ENCODE measurements around the gene OR13C5. TPM values are rescaled to one million over a fixed set of nuclear protein-coding genes. Genes with fewer than 3 reads are reported as not detected.
"Not testable (repeated sequence)": the region's sequence is repeated elsewhere in the genome, so short reads cannot be mapped to it uniquely, and the experiment has no call there.

The OR13C5 gene
- not detected for total RNA-seq
- long read RNA-seq: 0 reads

GRCh38 chr9:104599313-104599712, at the start of gene OR13C5:
Gene OR13C5 (minus strand): TSS chr9:104599413. CDS start chr9:104599413, 0 bp downstream.
- DNase-seq (ENCODE audit: missing footprints); ATAC-seq; intact Hi-C loops (cut with DNase I): not testable (repeated sequence)

DNA sequence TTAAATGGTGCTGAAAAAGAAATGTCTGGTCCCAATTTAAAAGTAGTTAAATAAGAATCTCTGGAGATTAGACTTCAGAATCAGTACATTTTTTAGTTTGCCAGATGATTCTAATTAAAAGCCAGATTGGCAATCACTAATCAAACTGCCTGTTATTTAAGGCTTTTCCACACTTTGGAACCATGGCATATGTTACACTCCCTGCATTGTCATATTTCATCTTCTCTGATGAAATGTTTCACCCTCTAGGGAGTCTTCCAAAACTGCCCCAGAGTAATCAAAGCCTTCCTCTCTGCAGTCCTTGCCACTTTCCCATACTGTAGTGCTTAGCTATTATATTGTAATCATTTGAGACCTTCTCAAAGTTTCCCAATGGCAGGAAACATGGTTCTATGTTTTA, 36.2 kb upstream of the OR13C5 start:
- no peak for DNase-seq (ENCODE audit: missing footprints)

DNA sequence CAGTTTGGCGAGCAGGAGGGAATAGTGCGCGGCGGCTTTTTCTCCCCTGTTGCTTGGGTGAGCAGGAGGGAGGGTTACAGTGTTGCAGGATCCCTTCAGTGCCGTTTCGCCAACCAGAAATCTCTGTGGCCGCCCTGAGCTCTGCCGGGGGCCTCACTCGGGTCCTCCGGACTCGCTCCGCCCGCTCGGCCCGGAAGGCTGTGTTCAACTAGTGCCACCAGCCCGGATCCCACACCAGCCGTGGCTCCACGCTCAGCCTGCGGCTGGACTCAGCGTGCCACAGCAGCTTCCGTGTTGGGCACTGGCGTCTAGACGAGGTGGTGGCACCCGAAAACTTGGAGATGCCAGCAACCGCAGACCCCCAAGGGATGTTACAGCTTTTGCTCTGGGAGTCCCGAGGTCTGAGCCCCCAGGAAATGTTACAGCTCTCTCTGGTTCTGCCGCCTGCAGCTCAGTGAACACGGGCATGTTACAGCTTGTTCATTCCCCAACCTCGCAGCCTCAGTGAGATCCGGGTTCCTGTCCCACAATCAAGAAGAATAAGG, 34.8 kb upstream of the OR13C5 start:
- DNase-seq (ENCODE audit: missing footprints) (no peak), ATAC-seq (no peak)
- intact Hi-C loops (cut with DNase I): no loop called here

More for the DNA sequence above, 36.2 kb upstream of the OR13C5 start:
- ATAC-seq: no peak
- intact Hi-C loops (cut with DNase I): no loop called here

- intact Hi-C loops (cut with DNase I): not testable (repeated sequence)
These were observed 26.8 kb upstream of the OR13C5 start for GRCh38 chr9:104625964-104626363.

DNA sequence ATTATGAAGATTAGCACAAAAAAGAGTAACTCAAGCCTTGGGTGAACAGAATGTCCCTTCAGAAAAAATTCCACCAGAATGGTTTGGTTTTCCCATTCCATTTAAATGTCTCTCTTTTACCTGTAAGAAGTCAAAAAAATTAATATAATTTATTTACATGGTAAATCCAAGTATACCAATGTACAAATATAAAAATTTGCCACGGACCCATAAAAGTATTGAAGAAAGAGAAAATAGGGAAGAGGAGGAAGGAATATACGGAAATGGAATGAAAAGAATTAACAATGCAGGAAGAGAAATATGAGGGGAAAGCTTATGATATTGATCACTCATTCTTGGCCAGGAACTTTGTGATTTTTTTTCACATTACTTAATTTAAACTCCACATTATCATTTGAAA, 18.9 kb upstream of the OR13C5 start, which contains the start of gene OR13C9:
Gene OR13C9, minus strand, starts transcription at position 101 of the 400 bp plus-strand sequence. Its CDS starts 0 bp downstream, at position 101.
- DNase-seq (ENCODE audit: missing footprints) (no peak), ATAC-seq (no peak)
- intact Hi-C loops (cut with DNase I): no loop called here

More at GRCh38 chr9:104625964-104626363, 26.8 kb upstream of the OR13C5 start:
- not testable (repeated sequence) for ATAC-seq; DNase-seq (ENCODE audit: missing footprints)

GRCh38 chr9:104617418-104617817, 18.2 kb upstream of the OR13C5 start:
- ATAC-seq: no peak
- intact Hi-C loops (cut with DNase I): no loop called here

DNA sequence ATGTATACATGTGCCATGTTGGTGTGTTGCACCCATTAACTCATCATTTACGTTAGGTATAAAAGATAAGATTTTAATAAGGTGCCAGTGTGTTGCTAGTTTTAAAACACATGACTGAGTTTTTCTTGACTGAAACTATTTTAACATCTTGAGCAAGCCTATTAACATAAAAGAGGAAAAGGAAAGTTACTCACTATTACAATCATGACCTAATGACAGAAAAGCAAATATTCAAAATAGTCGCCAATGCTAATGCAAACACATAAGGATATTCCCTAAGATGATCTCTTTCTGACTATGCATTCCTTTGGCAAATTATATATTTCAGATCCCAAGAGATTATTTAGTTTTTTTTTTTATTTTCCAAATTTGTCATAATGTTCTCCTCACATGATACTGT, 12.0 kb upstream of the OR13C5 start:
- intact Hi-C loops (cut with DNase I): no loop called here

More at GRCh38 chr9:104617418-104617817, 18.2 kb upstream of the OR13C5 start:
- no peak for DNase-seq (ENCODE audit: missing footprints)

DNA sequence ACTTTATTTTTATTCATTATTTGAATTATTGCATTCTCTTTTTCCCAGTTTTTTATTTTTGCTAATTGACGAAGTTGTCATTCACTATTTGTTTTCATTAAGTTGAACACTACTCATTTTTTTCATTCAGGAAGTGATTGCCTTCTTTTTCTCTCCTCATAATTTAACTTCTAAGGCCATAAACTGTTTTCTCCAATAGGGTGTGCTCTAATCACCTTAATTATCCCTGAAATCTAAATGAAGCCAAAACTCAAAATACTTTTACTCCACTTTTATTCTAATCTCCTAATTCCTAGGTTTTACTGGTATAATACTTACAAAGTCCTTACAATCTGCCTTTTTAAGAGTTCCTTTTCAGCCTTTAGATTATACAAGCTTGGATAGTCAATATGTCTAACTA, 9.1 kb upstream of the OR13C5 start:
- no peak for DNase-seq (ENCODE audit: missing footprints)
- intact Hi-C loops (cut with DNase I): no loop called here
- no peak for ATAC-seq

More for the DNA sequence above, 12.0 kb upstream of the OR13C5 start:
- DNase-seq (ENCODE audit: missing footprints): no peak
- ATAC-seq: no peak

- no peak for DNase-seq (ENCODE audit: missing footprints)
- intact Hi-C loops (cut with DNase I): no loop called here
- ATAC-seq: no peak
These were observed 6.9 kb upstream of the OR13C5 start for GRCh38 chr9:104606152-104606551.

- intact Hi-C loops (cut with DNase I); DNase-seq (ENCODE audit: missing footprints); ATAC-seq: not testable (repeated sequence)
These were observed 6.3 kb upstream of the OR13C5 start, which contains the start of gene OR13C2 for GRCh38 chr9:104605527-104605926. Gene OR13C2 (minus strand): TSS chr9:104605627. CDS start chr9:104605627, 0 bp downstream.

DNA sequence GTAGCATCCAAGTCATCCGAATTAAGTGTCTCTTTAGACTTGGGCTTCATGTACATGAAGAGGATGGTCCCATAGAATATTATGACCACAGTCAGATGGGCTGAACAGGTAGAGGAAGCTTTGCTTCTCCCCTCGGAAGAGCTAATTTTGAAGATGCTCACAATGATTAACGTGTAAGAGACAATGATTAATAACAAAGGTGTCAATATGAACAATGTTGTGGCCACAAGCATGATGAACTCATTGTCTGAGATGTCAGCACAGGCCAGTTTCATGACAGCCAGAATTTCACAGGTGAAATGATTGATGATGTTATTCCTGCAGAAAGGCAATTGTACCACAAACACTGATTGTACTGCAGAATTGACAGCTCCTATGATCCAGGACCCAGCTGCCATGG, 5.6 kb upstream of the OR13C5 start:
- DNase-seq (ENCODE audit: missing footprints): no peak
- ATAC-seq: no peak
- intact Hi-C loops (cut with DNase I): no loop called here

DNA sequence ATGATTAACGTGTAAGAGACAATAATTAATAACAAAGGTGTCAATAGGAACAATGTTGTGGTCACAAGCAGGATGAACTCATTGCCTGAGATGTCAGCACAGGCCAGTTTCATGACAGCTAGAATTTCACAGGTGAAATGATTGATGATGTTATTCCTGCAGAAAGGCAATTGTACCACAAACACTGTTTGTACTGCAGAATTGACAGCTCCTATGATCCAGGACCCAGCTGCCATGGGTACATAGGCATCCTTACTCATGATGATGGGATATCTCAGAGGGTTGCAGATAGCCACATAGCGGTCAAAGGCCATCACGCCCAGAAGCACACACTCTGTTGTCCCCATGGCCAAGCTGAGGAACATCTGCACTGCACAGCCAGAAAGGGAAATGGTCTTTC, 464 bp downstream of the OR13C5 start:
- intact Hi-C loops (cut with DNase I); ATAC-seq; DNase-seq (ENCODE audit: missing footprints): not testable (repeated sequence)

GRCh38 chr9:104589626-104590025, 9.6 kb downstream of the OR13C5 start:
- intact Hi-C loops (cut with DNase I): no loop called here
- no peak for ATAC-seq
- DNase-seq (ENCODE audit: missing footprints): no peak

GRCh38 chr9:104586496-104587180, 12.6 kb downstream of the OR13C5 start:
- no peak for DNase-seq (ENCODE audit: missing footprints)
- peak; percentile 69 for ATAC-seq
- intact Hi-C loops (cut with DNase I): no loop called here

- no peak for DNase-seq (ENCODE audit: missing footprints)
- intact Hi-C loops (cut with DNase I): no loop called here
- no peak for ATAC-seq
These were observed 18.7 kb downstream of the OR13C5 start for GRCh38 chr9:104580562-104580961.

DNA sequence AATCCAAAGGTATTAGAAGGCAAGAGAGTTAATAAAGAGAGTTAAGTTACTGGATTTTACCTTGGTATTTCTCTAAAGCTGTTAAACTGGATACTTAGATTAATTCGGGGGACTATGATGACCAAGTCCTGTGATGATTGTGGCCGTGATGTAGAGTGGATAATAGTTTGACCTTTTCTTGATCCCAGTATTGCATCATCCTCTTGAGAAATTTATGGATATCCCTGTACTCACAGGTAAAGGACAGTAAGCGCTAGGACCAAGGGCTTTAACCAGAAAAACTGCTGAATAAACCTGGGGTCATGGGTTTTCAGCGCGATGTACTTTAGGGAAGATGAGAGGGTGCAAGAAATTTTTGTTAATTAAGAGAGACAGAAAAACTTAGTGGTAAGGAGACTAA, 21.9 kb downstream of the OR13C5 start:
- ATAC-seq: no peak
- intact Hi-C loops (cut with DNase I): no loop called here
- DNase-seq (ENCODE audit: missing footprints): no peak

DNA sequence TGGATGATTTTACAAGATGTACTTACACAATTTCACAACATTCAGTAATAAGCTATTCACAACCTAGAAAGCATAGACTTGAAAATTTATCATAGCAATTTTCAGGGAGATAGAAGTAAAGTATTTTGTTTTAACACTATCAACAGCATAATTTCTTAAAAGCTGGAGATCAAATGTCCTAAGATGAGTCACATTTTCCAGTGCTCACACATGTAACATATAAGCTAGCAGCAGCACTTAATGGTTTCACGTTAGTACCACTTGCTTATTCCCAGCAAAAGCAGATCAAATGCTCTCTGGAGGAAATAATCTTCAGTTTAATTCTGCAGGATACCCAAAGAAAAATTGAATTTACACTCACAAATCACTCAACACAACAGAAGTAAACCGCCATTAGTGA, 23.8 kb downstream of the OR13C5 start:
- no peak for DNase-seq (ENCODE audit: missing footprints)
- intact Hi-C loops (cut with DNase I): no loop called here
- ATAC-seq: no peak

GRCh38 chr9:104572612-104573011, 26.6 kb downstream of the OR13C5 start:
- ATAC-seq: no peak
- intact Hi-C loops (cut with DNase I): no loop called here
- no peak for DNase-seq (ENCODE audit: missing footprints)

- no peak for DNase-seq (ENCODE audit: missing footprints)
- intact Hi-C loops (cut with DNase I): no loop called here
- no peak for ATAC-seq
These were observed 30.3 kb downstream of the OR13C5 start, which contains the start of gene OR13C8 for GRCh38 chr9:104568868-104569267. Gene OR13C8 (plus strand): TSS chr9:104569168. CDS start chr9:104569168, 0 bp downstream.

DNA sequence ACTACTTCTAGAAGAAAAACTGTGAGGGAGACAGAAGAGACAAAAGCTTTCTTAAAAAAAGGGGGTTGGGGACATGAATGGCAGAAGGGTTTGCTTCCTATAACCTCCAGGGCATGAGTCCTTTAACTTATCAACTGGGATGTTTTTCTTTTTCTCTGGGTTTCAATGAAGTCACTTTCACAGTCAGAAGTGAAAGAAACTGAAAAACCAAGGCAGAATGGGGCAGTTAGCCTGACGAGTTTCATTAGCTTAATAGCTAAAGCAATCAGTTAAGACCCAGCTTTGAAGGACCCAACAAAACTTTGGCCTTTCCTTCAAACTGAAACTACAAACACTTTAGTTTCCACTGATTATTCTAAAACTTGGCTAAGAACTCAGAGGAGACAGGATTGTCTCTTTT, 34.9 kb downstream of the OR13C5 start:
- intact Hi-C loops (cut with DNase I): no loop called here
- no peak for DNase-seq (ENCODE audit: missing footprints)
- no peak for ATAC-seq

Data from Right ventricle myocardium inferior (tissue), 1 donor.